ENCODE data around the gene DIS3L2. TPM values are rescaled to one million over a fixed set of nuclear protein-coding genes. Genes with fewer than 3 reads are reported as not detected.

Gene DIS3L2
- total RNA-seq, 4 donors from 2014 or later, result 16.1 to 26.7 (median 22.0) TPM

- Histone ChIP-seq H3K9me3 (no peaks in the 10 kb centered on the region), H3K27ac (replicated peaks in 1 of 4) (no peak overlapping the region), H3K4me3 (no peak overlapping the region), H3K36me3 (peaks cover 0 to 14% (median 2%) of the 10 kb centered on the region in 4 donors), H3K4me1 (peaks cover 0 to 16% (median 2%) of the 10 kb centered on the region in 4 donors), H3K27me3 (no peaks in the 10 kb centered on the region)
- DNase-seq (ENCODE audit: extremely low spot score), result no peak
- 74% methylated on average over 2 of the region's 2 CpGs for WGBS
- intact Hi-C loops (cut with DNase I), result no loop called here
- no peak for TF ChIP-seq POLR2A (IDR thresholded peaks at IDR 0.05; ENCODE audit: low read depth)
- TF ChIP-seq, protein P1, sequence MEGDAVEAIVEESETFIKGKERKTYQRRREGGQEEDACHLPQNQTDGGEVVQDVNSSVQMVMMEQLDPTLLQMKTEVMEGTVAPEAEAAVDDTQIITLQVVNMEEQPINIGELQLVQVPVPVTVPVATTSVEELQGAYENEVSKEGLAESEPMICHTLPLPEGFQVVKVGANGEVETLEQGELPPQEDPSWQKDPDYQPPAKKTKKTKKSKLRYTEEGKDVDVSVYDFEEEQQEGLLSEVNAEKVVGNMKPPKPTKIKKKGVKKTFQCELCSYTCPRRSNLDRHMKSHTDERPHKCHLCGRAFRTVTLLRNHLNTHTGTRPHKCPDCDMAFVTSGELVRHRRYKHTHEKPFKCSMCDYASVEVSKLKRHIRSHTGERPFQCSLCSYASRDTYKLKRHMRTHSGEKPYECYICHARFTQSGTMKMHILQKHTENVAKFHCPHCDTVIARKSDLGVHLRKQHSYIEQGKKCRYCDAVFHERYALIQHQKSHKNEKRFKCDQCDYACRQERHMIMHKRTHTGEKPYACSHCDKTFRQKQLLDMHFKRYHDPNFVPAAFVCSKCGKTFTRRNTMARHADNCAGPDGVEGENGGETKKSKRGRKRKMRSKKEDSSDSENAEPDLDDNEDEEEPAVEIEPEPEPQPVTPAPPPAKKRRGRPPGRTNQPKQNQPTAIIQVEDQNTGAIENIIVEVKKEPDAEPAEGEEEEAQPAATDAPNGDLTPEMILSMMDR (IDR thresholded peaks at IDR 0.05), result no peak
- no peak for TF ChIP-seq EP300 (IDR thresholded peaks at IDR 0.05)
- no peak for TF ChIP-seq POLR2AphosphoS5 (IDR thresholded peaks at IDR 0.05)
These were observed 329.8 kb downstream of the DIS3L2 start for GRCh38 chr2:232291343-232291742.

- Histone ChIP-seq H3K27ac (replicated peaks in 1 of 4) (no peak overlapping the region), H3K4me3 (no peak overlapping the region), H3K36me3 (peaks cover 0 to 14% (median 2%) of the 10 kb centered on the region in 4 donors), H3K27me3 (no peaks in the 10 kb centered on the region), H3K9me3 (no peaks in the 10 kb centered on the region), H3K4me1 (peaks cover 0 to 12% (median 2%) of the 10 kb centered on the region in 4 donors)
- 90% methylated on average over 9 of the region's 9 CpGs for WGBS
- intact Hi-C loops (cut with DNase I), result no loop called here
- TF ChIP-seq, protein P1 (IDR thresholded peaks at IDR 0.05), result peak in 2 of 3 experiments; percentile 24 to 41
- no peak for TF ChIP-seq EP300 (IDR thresholded peaks at IDR 0.05)
- DNase-seq (ENCODE audit: extremely low spot score), result no peak
These were observed 331.1 kb downstream of the DIS3L2 start for GRCh38 chr2:232292395-232293154.

DNA sequence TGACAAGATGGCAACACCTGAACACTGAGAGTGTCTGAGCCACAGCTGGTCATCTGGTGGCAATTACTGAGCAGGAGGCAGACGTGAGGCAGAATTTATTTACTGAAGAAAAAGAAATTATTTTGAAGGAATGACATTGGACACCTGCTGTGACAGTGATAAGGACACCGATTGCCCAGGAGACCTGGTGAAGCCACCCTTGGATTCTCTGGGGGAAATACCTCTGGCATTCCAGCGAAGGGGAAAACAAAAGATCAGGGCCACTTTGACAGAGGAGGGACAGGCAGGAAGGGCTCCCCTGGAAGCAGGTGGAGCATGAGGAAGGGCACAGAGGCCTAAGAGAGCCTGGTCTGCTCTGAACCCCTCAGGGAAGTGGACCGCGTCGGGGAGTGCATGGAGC, 331.7 kb downstream of the DIS3L2 start:
- Histone ChIP-seq H3K4me3 (no peak overlapping the region), H3K4me1 (peaks cover 0 to 9% (median 5%) of the 10 kb centered on the region in 4 donors), H3K27ac (replicated peaks in 1 of 4) (no peak overlapping the region), H3K36me3 (peaks cover 0 to 12% (median 2%) of the 10 kb centered on the region in 4 donors), H3K9me3 (no peaks in the 10 kb centered on the region), H3K27me3 (no peaks in the 10 kb centered on the region)
- no peak for DNase-seq (ENCODE audit: extremely low spot score)
- TF ChIP-seq, protein P1 (IDR thresholded peaks at IDR 0.05), result no peak
- no peak for TF ChIP-seq EP300 (IDR thresholded peaks at IDR 0.05)
- TF ChIP-seq POLR2AphosphoS5 (IDR thresholded peaks at IDR 0.05), result no peak
- TF ChIP-seq POLR2A (IDR thresholded peaks at IDR 0.05; ENCODE audit: low read depth), result no peak
- WGBS, result 89% methylated on average over 6 of the region's 6 CpGs
- intact Hi-C loops (cut with DNase I), result no loop called here

- peaks cover 0 to 28% (median 15%) of the 10 kb centered on the region in 4 donors for H3K36me3 ChIP-seq
- no peaks in the 10 kb centered on the region for H3K9me3 ChIP-seq
- no peak for DNase-seq (ENCODE audit: extremely low spot score)
- H3K4me1 ChIP-seq, result peaks cover 0 to 13% (median 3%) of the 10 kb centered on the region in 4 donors
- WGBS, result 100% methylated on average over 1 of the region's 1 CpG
- TF ChIP-seq, protein P1 (IDR thresholded peaks at IDR 0.05), result no peak
- TF ChIP-seq POLR2AphosphoS5 (IDR thresholded peaks at IDR 0.05) (no peak), EP300 (IDR thresholded peaks at IDR 0.05) (no peak), POLR2A (IDR thresholded peaks at IDR 0.05; ENCODE audit: low read depth) (no peak)
- intact Hi-C loops (cut with DNase I), result no loop called here
- H3K27ac ChIP-seq (replicated peaks in 1 of 4), result no peak overlapping the region
- H3K27me3 ChIP-seq, result no peaks in the 10 kb centered on the region
- H3K4me3 ChIP-seq, result no peak overlapping the region
These were observed 334.5 kb downstream of the DIS3L2 start for GRCh38 chr2:232295971-232296370.

Data from esophagus muscularis mucosa (tissue), 4 donors.